HG03442 (cell line): ENCODE measurements around the gene DCAF17.
A peak's percentile ranks its signal among the peaks of the same experiment; 100 is the strongest.
"Not testable (repeated sequence)": the region's sequence is repeated elsewhere in the genome, so short reads cannot be mapped to it uniquely, and the experiment has no call there.

Experiments
- ATAC-seq: cut with Tn5 transposase; IDR thresholded peaks from one replicate; pipeline ENCODE4 v1.9.1; 2021; ENCODE audit warnings: mild to moderate bottlenecking, moderate library complexity; ENCODE audit not compliant: unreplicated experiment

The DCAF17 gene

GRCh38 chr2:171410101-171410500 lies 23.9 kb upstream of the DCAF17 start:
- no peak for ATAC-seq

GRCh38 chr2:171410624-171411023 lies 23.4 kb upstream of the DCAF17 start:
- ATAC-seq: no peak

- ATAC-seq: no peak
These were observed 22.8 kb upstream of the DCAF17 start for GRCh38 chr2:171411214-171411613.

GRCh38 chr2:171411791-171412483 lies 22.1 kb upstream of the DCAF17 start:
- no peak for ATAC-seq

- no peak for ATAC-seq
These were observed 21.4 kb upstream of the DCAF17 start for GRCh38 chr2:171412571-171413175.

- ATAC-seq: not testable (repeated sequence)
These were observed 19.4 kb upstream of the DCAF17 start for GRCh38 chr2:171414645-171415044.

GRCh38 chr2:171416009-171416926 lies 17.8 kb upstream of the DCAF17 start:
- ATAC-seq: peak; percentile 79

GRCh38 chr2:171419333-171419732 lies 14.7 kb upstream of the DCAF17 start:
- ATAC-seq: no peak

- ATAC-seq: no peak
These were observed 13.1 kb upstream of the DCAF17 start for GRCh38 chr2:171420728-171421563.

GRCh38 chr2:171422710-171423495 lies 11.1 kb upstream of the DCAF17 start:
- not testable (repeated sequence) for ATAC-seq

GRCh38 chr2:171430516-171431410 lies 3.3 kb upstream of the DCAF17 start:
- ATAC-seq: no peak

- no peak for ATAC-seq
These were observed 2.3 kb upstream of the DCAF17 start for GRCh38 chr2:171431677-171432167.

GRCh38 chr2:171432206-171432968 lies 1.6 kb upstream of the DCAF17 start:
- ATAC-seq: no peak

- no peak for ATAC-seq
These were observed 860 bp upstream of the DCAF17 start for GRCh38 chr2:171432969-171433762.

- ATAC-seq: no peak
These were observed 338 bp upstream of the DCAF17 start, which contains the start of gene METTL8 for GRCh38 chr2:171433763-171434012. METTL8 (minus strand) TSS chr2:171433990; CDS start chr2:171392185, 41,805 bp downstream.

GRCh38 chr2:171436307-171436706 lies 2.3 kb downstream of the DCAF17 start:
- ATAC-seq: no peak

GRCh38 chr2:171441470-171441869 lies 7.4 kb downstream of the DCAF17 start:
- ATAC-seq: no peak
